M059J (cell line): ENCODE results near the gene FBXO30. TPM values are rescaled to one million over a fixed set of nuclear protein-coding genes. Genes with fewer than 3 reads are reported as not detected.

ENCODE experiments used
- DNase-seq: peaks from one replicate; pipeline ENCODE4 v3.0.0-alpha.2; 2012; ENCODE audit warnings: low read depth
- total RNA-seq: library from RNA; depleted of rRNA; stranded (reverse); fragments of >200 nt; shearing (Covaris generic); gene quantifications from 2 replicates; pipeline ENCODE4 v1.2.3, GENCODE V29; 2014; rRNA removed

Gene FBXO30
- 8.4 and 11.3 TPM in 2 replicates for total RNA-seq

- peak; percentile 87 for DNase-seq
Observed at GRCh38 chr6:145814501-145815308, at the start of gene FBXO30. Gene FBXO30, minus strand, starts transcription at chr6:145814795. Its CDS starts 8,390 bp downstream, at chr6:145806405.

- no peak for DNase-seq
Observed at GRCh38 chr6:145863988-145864616, 49.5 kb upstream of the FBXO30 start.

- DNase-seq = no peak
Observed at GRCh38 chr6:145863366-145863765, 48.8 kb upstream of the FBXO30 start.

GRCh38 chr6:145860562-145860961, 46.0 kb upstream of the FBXO30 start:
- no peak for DNase-seq

- DNase-seq = no peak
Observed at GRCh38 chr6:145850671-145851070, 36.1 kb upstream of the FBXO30 start.

GRCh38 chr6:145848541-145848940, 33.9 kb upstream of the FBXO30 start:
- no peak for DNase-seq

GRCh38 chr6:145845557-145845956, 31.0 kb upstream of the FBXO30 start:
- no peak for DNase-seq

- no peak for DNase-seq
Observed at GRCh38 chr6:145844933-145845540, 30.4 kb upstream of the FBXO30 start.

- DNase-seq = peak; percentile 22
Observed at GRCh38 chr6:145842693-145843546, 28.3 kb upstream of the FBXO30 start.

GRCh38 chr6:145841668-145842067, 27.1 kb upstream of the FBXO30 start:
- no peak for DNase-seq

- DNase-seq = no peak
Observed at GRCh38 chr6:145839653-145840052, 25.1 kb upstream of the FBXO30 start.

GRCh38 chr6:145838305-145838704, 23.7 kb upstream of the FBXO30 start:
- DNase-seq = peak; percentile 14

GRCh38 chr6:145836772-145837171, 22.2 kb upstream of the FBXO30 start:
- peak; percentile 45 for DNase-seq

GRCh38 chr6:145836170-145836569, 21.6 kb upstream of the FBXO30 start:
- peak; percentile 83 for DNase-seq

GRCh38 chr6:145830612-145831011, 16.0 kb upstream of the FBXO30 start:
- no peak for DNase-seq

GRCh38 chr6:145829950-145830349, 15.4 kb upstream of the FBXO30 start:
- no peak for DNase-seq

- DNase-seq = no peak
Observed at GRCh38 chr6:145829102-145829501, 14.5 kb upstream of the FBXO30 start.

- DNase-seq = no peak
Observed at GRCh38 chr6:145824344-145824743, 9.7 kb upstream of the FBXO30 start.

GRCh38 chr6:145823328-145823944, 8.8 kb upstream of the FBXO30 start:
- DNase-seq = peak; percentile 11

- no peak for DNase-seq
Observed at GRCh38 chr6:145822456-145822855, 7.9 kb upstream of the FBXO30 start.

GRCh38 chr6:145819994-145820393, 5.4 kb upstream of the FBXO30 start:
- DNase-seq = no peak
